HFFc6 (cell line): ENCODE results near the gene CYS1. TPM values are rescaled to one million over a fixed set of nuclear protein-coding genes. Genes with fewer than 3 reads are reported as not detected.
A peak's percentile ranks its signal among the peaks of the same experiment; 100 is the strongest.

Source experiments
- DNase-seq: peaks from one replicate; pipeline ENCODE4 v3.0.0-alpha.2; 2018
- H3K27ac Mint-ChIP-seq: 2 replicates; pipeline ENCODE4 v1.8.0; 2020; ENCODE audit warnings: mild to moderate bottlenecking, mixed read lengths
- H3K27me3 Mint-ChIP-seq: 2 replicates; pipeline ENCODE4 v1.8.0; 2021; ENCODE audit warnings: mild to moderate bottlenecking, moderate library complexity, mixed read lengths; ENCODE audit not compliant: insufficient read depth
- H3K36me3 Mint-ChIP-seq: 2 replicates; pipeline ENCODE4 v1.8.0; 2021; ENCODE audit warnings: low read depth, mixed read lengths
- H3K4me1 Mint-ChIP-seq: 2 replicates; pipeline ENCODE4 v1.8.0; 2020; ENCODE audit warnings: low read depth, mixed read lengths
- H3K4me3 Mint-ChIP-seq: 2 replicates; pipeline ENCODE4 v1.8.0; 2020; ENCODE audit warnings: mild to moderate bottlenecking, moderate library complexity, mixed read lengths
- H3K9me3 Mint-ChIP-seq: 2 replicates; pipeline ENCODE4 v1.8.0; 2020; ENCODE audit warnings: mild to moderate bottlenecking, mixed read lengths
- total RNA-seq, 6 experiments: library from RNA; stranded (reverse); fragmentation: NEBNext Ultra II Directional; extraction: Animal tissue kit (Norgen Biotek cat#: 25700); gene quantifications; 2 replicates in 1 of 6; 3 replicates in 5 of 6; pipeline ENCODE4 v1.2.3, GENCODE V29; 2021
- TF ChIP-seq, protein P1 (sequence below): fragments of 200-600 bp; sonication (generic); IDR thresholded peaks from 2 replicates; pipeline ENCODE4 v1.5.0; 2021; ENCODE audit warnings: antibody characterized with exemption, mild to moderate bottlenecking

The CYS1 gene
- total RNA-seq, 6 experiments from 2014 or later, result 0.24 to 2.0 (median 1.4) TPM

DNA sequence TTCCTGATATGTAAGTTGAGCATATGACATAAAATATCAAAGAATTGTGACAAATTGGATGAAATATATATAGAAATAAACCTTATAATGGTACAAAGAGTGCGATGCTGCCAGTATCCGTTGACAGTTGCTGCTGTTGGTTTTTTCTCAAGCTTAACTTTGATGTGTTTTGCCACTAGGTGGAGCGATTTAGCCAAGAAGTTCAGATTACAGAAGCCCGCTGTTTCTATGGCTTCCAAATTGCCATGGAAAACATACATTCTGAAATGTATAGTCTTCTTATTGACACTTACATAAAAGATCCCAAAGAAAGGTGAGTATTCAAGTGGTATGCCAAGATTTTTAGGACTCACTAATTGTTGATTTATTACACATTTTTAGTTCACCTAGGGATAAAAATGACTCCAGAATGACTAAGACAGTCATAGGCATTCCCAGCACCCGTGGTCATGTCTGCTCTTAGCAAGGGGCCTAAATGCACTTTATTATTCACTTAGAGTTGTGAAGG is 44.4 kb upstream of the CYS1 start:
- peak; percentile 76 for DNase-seq
- Mint-ChIP-seq H3K27ac (peak overlapping the region; percentile 87), H3K4me1 (peaks cover 58% of the 10 kb centered on the region), H3K9me3 (no peaks in the 10 kb centered on the region), H3K27me3 (peaks cover 1% of the 10 kb centered on the region; the same call in 1 of the 2 replicates), H3K4me3 (peak overlapping the region; percentile 90), H3K36me3 (peaks cover 28% of the 10 kb centered on the region)
- TF ChIP-seq, protein P1, sequence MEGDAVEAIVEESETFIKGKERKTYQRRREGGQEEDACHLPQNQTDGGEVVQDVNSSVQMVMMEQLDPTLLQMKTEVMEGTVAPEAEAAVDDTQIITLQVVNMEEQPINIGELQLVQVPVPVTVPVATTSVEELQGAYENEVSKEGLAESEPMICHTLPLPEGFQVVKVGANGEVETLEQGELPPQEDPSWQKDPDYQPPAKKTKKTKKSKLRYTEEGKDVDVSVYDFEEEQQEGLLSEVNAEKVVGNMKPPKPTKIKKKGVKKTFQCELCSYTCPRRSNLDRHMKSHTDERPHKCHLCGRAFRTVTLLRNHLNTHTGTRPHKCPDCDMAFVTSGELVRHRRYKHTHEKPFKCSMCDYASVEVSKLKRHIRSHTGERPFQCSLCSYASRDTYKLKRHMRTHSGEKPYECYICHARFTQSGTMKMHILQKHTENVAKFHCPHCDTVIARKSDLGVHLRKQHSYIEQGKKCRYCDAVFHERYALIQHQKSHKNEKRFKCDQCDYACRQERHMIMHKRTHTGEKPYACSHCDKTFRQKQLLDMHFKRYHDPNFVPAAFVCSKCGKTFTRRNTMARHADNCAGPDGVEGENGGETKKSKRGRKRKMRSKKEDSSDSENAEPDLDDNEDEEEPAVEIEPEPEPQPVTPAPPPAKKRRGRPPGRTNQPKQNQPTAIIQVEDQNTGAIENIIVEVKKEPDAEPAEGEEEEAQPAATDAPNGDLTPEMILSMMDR, result peak; percentile 91

DNA sequence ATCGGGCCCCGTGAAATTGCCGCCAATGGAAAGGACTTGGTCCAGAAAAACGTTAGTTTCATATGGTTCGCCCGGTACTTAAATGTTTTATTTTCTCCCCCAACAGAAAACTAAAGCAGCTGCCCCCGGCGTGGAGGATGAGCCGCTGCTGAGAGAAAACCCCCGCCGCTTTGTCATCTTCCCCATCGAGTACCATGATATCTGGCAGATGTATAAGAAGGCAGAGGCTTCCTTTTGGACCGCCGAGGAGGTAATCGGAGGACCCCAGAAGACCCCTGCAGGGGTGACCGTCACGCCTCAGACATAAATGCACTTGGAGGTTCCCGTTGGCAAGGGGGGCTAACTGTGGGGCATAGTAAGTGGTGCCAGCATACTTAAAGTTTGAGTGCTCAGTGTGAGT is 43.1 kb upstream of the CYS1 start:
- H3K4me3 Mint-ChIP-seq, result peak overlapping the region; percentile 90
- no peak for DNase-seq
- peaks cover 20% of the 10 kb centered on the region for H3K36me3 Mint-ChIP-seq
- H3K9me3 Mint-ChIP-seq, result no peaks in the 10 kb centered on the region
- H3K4me1 Mint-ChIP-seq, result peaks cover 56% of the 10 kb centered on the region
- H3K27ac Mint-ChIP-seq, result peak overlapping the region; percentile 87
- H3K27me3 Mint-ChIP-seq, result peaks cover 1% of the 10 kb centered on the region; the same call in 1 of the 2 replicates
- TF ChIP-seq, protein P1, result no peak

DNA sequence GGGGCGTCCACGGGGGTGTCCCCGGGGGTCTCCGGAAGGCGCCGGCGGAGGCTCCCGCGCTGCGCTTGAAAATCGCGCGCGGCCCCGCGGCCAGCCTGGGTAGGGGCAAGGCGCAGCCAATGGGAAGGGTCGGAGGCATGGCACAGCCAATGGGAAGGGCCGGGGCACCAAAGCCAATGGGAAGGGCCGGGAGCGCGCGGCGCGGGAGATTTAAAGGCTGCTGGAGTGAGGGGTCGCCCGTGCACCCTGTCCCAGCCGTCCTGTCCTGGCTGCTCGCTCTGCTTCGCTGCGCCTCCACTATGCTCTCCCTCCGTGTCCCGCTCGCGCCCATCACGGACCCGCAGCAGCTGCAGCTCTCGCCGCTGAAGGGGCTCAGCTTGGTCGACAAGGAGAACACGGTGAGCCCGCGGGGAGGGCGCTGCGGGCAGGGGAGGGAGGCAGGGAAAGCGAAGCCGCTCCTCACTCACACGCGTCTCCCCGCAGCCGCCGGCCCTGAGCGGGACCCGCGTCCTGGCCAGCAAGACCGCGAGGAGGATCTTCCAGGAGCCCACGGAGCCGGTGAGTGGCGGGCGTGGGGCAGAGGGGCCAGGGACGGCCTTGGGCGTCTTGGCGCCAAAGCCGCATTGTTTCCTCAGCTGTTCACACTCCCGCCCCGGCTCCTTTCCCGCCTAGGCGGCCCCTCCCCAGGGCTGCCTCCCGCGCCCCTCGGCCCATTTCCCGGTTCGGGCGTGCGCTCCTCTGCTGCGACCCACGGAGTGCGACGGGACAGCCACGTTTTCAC is 42.5 kb upstream of the CYS1 start, which contains the start of gene RRM2:
Gene RRM2, plus strand, starts transcription at position 240 of the 781 bp plus-strand sequence. Its CDS starts 60 bp downstream, at position 300.
- H3K36me3 Mint-ChIP-seq, result peaks cover 20% of the 10 kb centered on the region
- peaks cover 58% of the 10 kb centered on the region for H3K4me1 Mint-ChIP-seq
- TF ChIP-seq, protein P1, result no peak
- H3K9me3 Mint-ChIP-seq, result no peaks in the 10 kb centered on the region
- peak within 1 kb of the TSS; percentile 94 for H3K4me3 Mint-ChIP-seq
- peak; percentile 92 for DNase-seq
- peak within 1 kb of the TSS; percentile 97 for H3K27ac Mint-ChIP-seq
- H3K27me3 Mint-ChIP-seq, result peaks cover 1% of the 10 kb centered on the region; the same call in 1 of the 2 replicates

DNA sequence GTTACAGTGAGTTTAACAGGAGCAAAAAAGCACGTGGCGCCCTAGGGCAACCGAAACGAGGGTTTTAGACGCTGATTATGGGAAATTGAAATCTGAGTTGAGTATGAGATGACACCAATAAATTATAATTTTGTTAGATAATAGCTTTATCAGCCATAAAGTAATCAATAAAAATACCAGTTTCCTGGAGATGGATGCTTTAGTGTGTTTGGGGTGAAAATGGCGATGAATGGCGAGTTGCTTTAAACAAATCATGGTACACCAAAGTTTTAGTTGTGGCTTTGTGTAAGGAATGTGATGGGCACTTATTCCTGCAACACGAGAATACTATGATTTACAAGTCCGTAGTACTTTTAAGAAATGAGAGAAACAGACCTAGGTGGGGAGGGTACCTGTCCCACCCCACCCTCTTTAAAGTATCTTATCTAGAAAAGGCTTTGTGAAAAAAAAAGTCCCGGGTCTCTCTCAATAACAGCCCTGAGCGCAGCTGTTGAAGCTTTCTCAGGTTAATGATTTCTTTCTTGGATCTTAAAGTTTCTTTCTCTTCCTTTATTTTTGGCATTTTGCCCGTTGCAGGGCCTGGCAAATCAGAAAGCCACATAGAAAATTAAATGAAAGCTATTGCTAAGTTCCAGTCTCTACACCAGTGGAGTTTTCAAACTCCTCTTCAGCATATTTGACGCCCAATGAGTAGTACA is 40.8 kb upstream of the CYS1 start:
- Mint-ChIP-seq H3K27ac (peak overlapping the region; percentile 97), H3K4me1 (peaks cover 51% of the 10 kb centered on the region), H3K9me3 (no peaks in the 10 kb centered on the region), H3K36me3 (peaks cover 13% of the 10 kb centered on the region), H3K27me3 (peaks cover 1% of the 10 kb centered on the region; the same call in 1 of the 2 replicates), H3K4me3 (peak overlapping the region; percentile 94)
- DNase-seq, result peak; percentile 24
- TF ChIP-seq, protein P1, result no peak

DNA sequence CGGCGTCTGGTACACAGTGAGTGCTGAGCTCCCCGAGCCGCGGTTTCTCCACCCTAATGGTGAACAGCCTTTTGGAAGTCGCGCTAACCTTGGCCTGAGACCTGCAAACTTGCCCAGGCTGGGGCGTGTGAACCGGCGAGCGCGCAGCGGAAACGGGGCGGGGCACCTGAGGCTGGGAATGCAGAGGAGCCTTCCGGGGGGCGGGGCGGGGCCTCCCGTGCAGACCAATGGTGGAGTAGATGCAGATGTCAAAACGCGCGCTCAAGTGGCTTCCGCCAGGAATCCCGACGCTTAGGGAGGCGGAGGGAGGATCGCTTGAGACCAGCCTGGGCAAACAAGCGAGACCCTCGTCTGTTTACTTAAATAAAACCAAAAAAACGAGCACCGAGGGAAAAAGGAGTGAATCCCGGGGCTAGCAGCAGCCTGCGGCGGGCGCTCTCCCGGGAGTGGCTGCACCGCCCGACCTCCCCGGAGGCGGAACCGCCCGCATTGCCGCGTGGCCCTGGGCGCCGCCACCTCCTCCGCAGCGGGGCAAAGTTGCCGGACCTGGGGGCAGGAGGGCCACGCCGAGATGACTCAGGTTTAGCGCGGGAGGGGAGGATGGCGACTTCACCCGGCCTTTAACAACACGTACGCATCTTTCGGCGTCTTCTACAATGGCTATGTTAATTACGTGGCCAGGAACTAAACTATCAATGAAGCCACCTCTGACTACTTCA is 40.1 kb upstream of the CYS1 start:
- peaks cover 1% of the 10 kb centered on the region; the same call in 1 of the 2 replicates for H3K27me3 Mint-ChIP-seq
- H3K27ac Mint-ChIP-seq, result peak overlapping the region; percentile 97
- H3K9me3 Mint-ChIP-seq, result no peaks in the 10 kb centered on the region
- H3K36me3 Mint-ChIP-seq, result peaks cover 13% of the 10 kb centered on the region
- H3K4me1 Mint-ChIP-seq, result peaks cover 44% of the 10 kb centered on the region
- peak overlapping the region; percentile 94 for H3K4me3 Mint-ChIP-seq
- TF ChIP-seq, protein P1, result peak; percentile 13; the same call in 1 of the 2 replicates
- peak; percentile 82 for DNase-seq
